ENCODE results near the gene GOLPH3. TPM values are rescaled to one million over a fixed set of nuclear protein-coding genes. Genes with fewer than 3 reads are reported as not detected.

Gene GOLPH3
- total RNA-seq, 1 donor from 2014 or later, result 80.5 TPM

DNA sequence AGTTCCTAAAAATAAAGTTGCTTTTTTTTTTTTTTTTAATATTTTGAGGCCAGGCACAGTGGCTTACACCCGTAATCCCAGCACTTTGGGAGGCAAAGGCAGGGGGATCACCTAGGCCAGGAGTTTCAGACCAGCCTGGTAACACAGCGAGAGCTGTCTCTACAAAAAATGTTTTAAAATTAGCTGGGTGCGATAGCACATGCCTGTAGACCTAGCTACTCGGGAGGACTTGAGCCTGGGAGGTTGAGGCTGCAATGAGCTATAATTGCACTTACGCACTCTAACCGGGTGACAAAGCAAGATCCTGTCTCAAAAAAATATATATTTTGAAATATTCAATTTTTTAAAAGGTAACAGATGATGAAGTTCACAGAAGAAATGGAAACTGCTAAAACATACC lies 22.9 kb downstream of the GOLPH3 start:
- H3K4me3 Mint-ChIP-seq, result no peak overlapping the region
- H3F3A ChIP-seq (ENCODE audit: low read depth), result no peaks in the 10 kb centered on the region
- no peak overlapping the region for H3K4me3 ChIP-seq
- H3K4me2 ChIP-seq, result no peak overlapping the region
- H3K36me3 ChIP-seq, result peaks cover 5% of the 10 kb centered on the region
- H3K9ac ChIP-seq, result no peak overlapping the region
- peaks cover 40% of the 10 kb centered on the region for H3K36me3 Mint-ChIP-seq
- no peak for DNase-seq (ENCODE audit: low spot score)
- H2AFZ ChIP-seq (replicated peaks), result no peak overlapping the region
- no peaks in the 10 kb centered on the region for H3K27me3 ChIP-seq
- H3K27me3 Mint-ChIP-seq (ENCODE audit: insufficient read depth, low read depth), result no peaks in the 10 kb centered on the region
- H3K27ac ChIP-seq, result no peak overlapping the region
- H3K79me2 ChIP-seq (ENCODE audit: low read depth), result peaks cover 100% of the 10 kb centered on the region
- no peaks in the 10 kb centered on the region for H3K4me1 Mint-ChIP-seq
- H3K9me3 ChIP-seq (ENCODE audit: low read depth), result no peaks in the 10 kb centered on the region
- peaks cover 34% of the 10 kb centered on the region for H3K9me3 Mint-ChIP-seq
- H3K4me1 ChIP-seq, result no peaks in the 10 kb centered on the region
- H4K20me1 ChIP-seq (ENCODE audit: low read depth), result peaks cover 80% of the 10 kb centered on the region
- TF ChIP-seq, protein P1, sequence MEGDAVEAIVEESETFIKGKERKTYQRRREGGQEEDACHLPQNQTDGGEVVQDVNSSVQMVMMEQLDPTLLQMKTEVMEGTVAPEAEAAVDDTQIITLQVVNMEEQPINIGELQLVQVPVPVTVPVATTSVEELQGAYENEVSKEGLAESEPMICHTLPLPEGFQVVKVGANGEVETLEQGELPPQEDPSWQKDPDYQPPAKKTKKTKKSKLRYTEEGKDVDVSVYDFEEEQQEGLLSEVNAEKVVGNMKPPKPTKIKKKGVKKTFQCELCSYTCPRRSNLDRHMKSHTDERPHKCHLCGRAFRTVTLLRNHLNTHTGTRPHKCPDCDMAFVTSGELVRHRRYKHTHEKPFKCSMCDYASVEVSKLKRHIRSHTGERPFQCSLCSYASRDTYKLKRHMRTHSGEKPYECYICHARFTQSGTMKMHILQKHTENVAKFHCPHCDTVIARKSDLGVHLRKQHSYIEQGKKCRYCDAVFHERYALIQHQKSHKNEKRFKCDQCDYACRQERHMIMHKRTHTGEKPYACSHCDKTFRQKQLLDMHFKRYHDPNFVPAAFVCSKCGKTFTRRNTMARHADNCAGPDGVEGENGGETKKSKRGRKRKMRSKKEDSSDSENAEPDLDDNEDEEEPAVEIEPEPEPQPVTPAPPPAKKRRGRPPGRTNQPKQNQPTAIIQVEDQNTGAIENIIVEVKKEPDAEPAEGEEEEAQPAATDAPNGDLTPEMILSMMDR (IDR thresholded peaks at IDR 0.05), result no peak
- no peak for TF ChIP-seq EZH2phosphoT487 (IDR thresholded peaks at IDR 0.05)
- no peak for TF ChIP-seq EZH2 (IDR thresholded peaks at IDR 0.05)
- H3K27ac Mint-ChIP-seq, result no peak overlapping the region

GRCh38 chr5:32150366-32150765 lies 23.8 kb downstream of the GOLPH3 start:
- TF ChIP-seq, protein P1 (IDR thresholded peaks at IDR 0.05), result no peak
- TF ChIP-seq EZH2phosphoT487 (IDR thresholded peaks at IDR 0.05) (no peak), EZH2 (IDR thresholded peaks at IDR 0.05) (no peak)
- Mint-ChIP-seq H3K9me3 (peaks cover 36% of the 10 kb centered on the region), H3K4me1 (no peaks in the 10 kb centered on the region), H3K27me3 (ENCODE audit: insufficient read depth, low read depth) (no peaks in the 10 kb centered on the region), H3K36me3 (peaks cover 40% of the 10 kb centered on the region), H3K4me3 (no peak overlapping the region), H3K27ac (no peak overlapping the region)
- Histone ChIP-seq H3K4me2 (no peak overlapping the region), H3F3A (ENCODE audit: low read depth) (no peaks in the 10 kb centered on the region), H3K4me3 (no peak overlapping the region), H3K27me3 (no peaks in the 10 kb centered on the region), H2AFZ (replicated peaks) (no peak overlapping the region), H4K20me1 (ENCODE audit: low read depth) (peaks cover 82% of the 10 kb centered on the region), H3K9ac (no peak overlapping the region), H3K79me2 (ENCODE audit: low read depth) (peaks cover 100% of the 10 kb centered on the region), H3K27ac (no peak overlapping the region), H3K36me3 (peaks cover 5% of the 10 kb centered on the region), H3K9me3 (ENCODE audit: low read depth) (no peaks in the 10 kb centered on the region), H3K4me1 (no peaks in the 10 kb centered on the region)
- DNase-seq (ENCODE audit: low spot score), result no peak

DNA sequence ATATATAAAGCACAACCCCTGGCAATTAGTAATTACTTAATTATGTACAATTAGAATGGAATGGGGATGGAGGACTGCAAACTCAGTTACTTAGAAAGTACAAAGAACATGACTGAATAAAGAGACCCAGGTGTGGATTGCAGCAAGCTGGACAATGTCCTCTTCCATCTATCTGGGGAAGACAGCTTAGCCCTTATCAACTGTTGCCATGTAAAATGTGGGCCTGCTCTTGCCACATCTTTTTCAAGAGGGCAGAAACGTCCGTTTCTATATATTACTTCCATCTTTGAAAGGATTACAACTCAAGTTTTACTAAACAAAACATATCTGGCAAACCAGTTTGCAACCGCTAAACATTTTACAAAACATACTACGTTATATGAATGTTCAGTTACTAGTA lies 26.2 kb downstream of the GOLPH3 start:
- Histone ChIP-seq H3K36me3 (peaks cover 12% of the 10 kb centered on the region), H3K4me3 (no peak overlapping the region), H3K4me2 (no peak overlapping the region), H3K27ac (no peak overlapping the region), H2AFZ (replicated peaks) (no peak overlapping the region), H3K4me1 (no peaks in the 10 kb centered on the region), H3K79me2 (ENCODE audit: low read depth) (peaks cover 97% of the 10 kb centered on the region), H3K9ac (no peak overlapping the region), H3K27me3 (no peaks in the 10 kb centered on the region), H3F3A (ENCODE audit: low read depth) (no peaks in the 10 kb centered on the region), H3K9me3 (ENCODE audit: low read depth) (no peaks in the 10 kb centered on the region), H4K20me1 (ENCODE audit: low read depth) (peaks cover 70% of the 10 kb centered on the region)
- DNase-seq (ENCODE audit: low spot score), result no peak
- Mint-ChIP-seq H3K27me3 (ENCODE audit: insufficient read depth, low read depth) (no peaks in the 10 kb centered on the region), H3K4me3 (no peak overlapping the region), H3K36me3 (peaks cover 48% of the 10 kb centered on the region), H3K4me1 (no peaks in the 10 kb centered on the region), H3K9me3 (peaks cover 43% of the 10 kb centered on the region), H3K27ac (no peak overlapping the region)
- no peak for TF ChIP-seq EZH2 (IDR thresholded peaks at IDR 0.05)
- TF ChIP-seq EZH2phosphoT487 (IDR thresholded peaks at IDR 0.05), result no peak

DNA sequence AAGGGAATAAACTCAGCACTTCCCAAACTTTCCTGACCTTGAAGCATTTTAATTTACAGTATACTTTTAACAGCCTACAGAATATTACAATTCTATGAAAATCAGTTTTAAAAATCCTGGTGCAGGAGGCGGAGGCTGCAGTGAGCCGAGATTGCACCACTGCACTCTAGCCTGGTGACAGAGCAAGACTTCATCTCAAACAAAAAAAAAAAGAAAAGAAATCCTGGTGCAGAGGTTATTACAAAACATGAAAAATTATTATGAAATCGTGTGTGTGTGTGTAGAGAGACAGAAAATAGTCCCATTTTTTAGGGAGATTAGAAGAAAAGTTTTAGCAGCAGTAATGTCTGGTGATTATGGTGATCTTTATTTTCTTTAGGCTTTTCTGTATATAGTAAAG lies 26.9 kb downstream of the GOLPH3 start:
- H3K79me2 ChIP-seq (ENCODE audit: low read depth), result peaks cover 90% of the 10 kb centered on the region
- H3K4me3 Mint-ChIP-seq, result no peak overlapping the region
- H3K27me3 Mint-ChIP-seq (ENCODE audit: insufficient read depth, low read depth), result no peaks in the 10 kb centered on the region
- H3K9me3 Mint-ChIP-seq, result peaks cover 44% of the 10 kb centered on the region
- no peak for TF ChIP-seq EZH2phosphoT487 (IDR thresholded peaks at IDR 0.05)
- TF ChIP-seq, protein P1 (IDR thresholded peaks at IDR 0.05), result no peak
- TF ChIP-seq EZH2 (IDR thresholded peaks at IDR 0.05), result no peak
- H3K36me3 ChIP-seq, result peaks cover 8% of the 10 kb centered on the region
- no peaks in the 10 kb centered on the region for H3K9me3 ChIP-seq (ENCODE audit: low read depth)
- no peak overlapping the region for H3K4me3 ChIP-seq
- H3K9ac ChIP-seq, result no peak overlapping the region
- H3K27ac ChIP-seq, result no peak overlapping the region
- no peaks in the 10 kb centered on the region for H3K4me1 Mint-ChIP-seq
- no peaks in the 10 kb centered on the region for H3F3A ChIP-seq (ENCODE audit: low read depth)
- no peak overlapping the region for H3K4me2 ChIP-seq
- H3K4me1 ChIP-seq, result no peaks in the 10 kb centered on the region
- H3K27me3 ChIP-seq, result no peaks in the 10 kb centered on the region
- H3K27ac Mint-ChIP-seq, result no peak overlapping the region
- peaks cover 45% of the 10 kb centered on the region for H3K36me3 Mint-ChIP-seq
- peaks cover 65% of the 10 kb centered on the region for H4K20me1 ChIP-seq (ENCODE audit: low read depth)
- no peak for DNase-seq (ENCODE audit: low spot score)
- no peak overlapping the region for H2AFZ ChIP-seq (replicated peaks)
